Esophagus squamous epithelium (tissue), 4 donors: ENCODE measurements around the gene FKBP8.

Source experiments
- POLR2A ChIP-seq, 4 donors: fragments of 450-650 bp; IDR thresholded peaks; one replicate each; pipeline ENCODE4 v1.6.1; 2017; ENCODE audit warnings: antibody characterized with exemption in 4 of 4, mild to moderate bottlenecking in 4 of 4, moderate library complexity in 3 of 4
- TF ChIP-seq, protein P1 (sequence below), 6 experiments: fragments of 450-650 bp in 4 of 6; fragments of 200-600 bp in 2 of 6; sonication (generic) in 2 of 6; IDR thresholded peaks; one replicate each; pipeline ENCODE4 v1.5.1; 2016 to 2019; ENCODE audit warnings: antibody characterized with exemption in 6 of 6, mild to moderate bottlenecking in 4 of 6, moderate library complexity in 4 of 6

DNA sequence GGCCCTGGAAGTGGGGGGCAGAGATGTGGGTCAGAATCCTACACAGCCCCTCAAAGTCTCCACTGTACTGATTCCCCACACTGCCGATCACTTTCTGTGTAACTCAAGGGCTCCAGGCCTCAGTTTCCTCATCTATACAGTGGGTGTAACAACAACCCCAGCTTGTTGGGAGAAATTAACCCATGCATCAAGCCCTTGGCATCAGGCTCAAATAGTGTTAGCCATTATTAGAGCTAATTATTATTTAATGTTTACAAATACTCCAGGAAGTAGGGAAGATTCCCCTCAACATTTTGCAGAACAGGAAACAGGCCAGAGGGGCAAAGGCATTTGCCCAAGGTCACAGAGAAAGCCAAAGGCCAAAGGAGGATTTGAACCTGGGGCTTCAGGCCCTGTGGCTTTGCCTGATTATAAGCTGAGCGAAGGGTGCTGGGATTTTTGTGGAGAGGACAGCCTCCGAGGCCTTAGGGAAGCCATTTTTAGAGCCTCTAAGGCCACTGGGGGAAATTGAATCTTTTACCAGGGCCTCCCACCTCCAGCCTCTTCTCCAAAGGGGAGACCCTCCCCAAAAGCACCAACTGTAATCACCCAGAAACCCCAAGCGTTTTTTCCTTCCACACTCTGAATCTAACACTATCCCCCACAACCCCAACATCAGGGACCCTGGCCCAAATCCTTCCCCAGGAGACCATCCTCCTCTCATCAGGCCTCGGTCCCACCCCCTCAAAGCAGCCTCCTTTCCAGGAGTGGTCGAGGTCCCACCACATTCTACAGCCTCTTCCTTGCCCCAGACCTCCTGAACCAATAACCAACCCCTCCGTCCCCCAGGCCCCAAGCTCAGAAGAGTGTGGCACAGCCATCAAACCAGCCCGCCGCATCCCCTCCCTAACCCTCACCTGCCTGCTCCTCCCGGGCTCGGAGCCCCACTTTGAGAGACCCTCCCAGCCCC lies 1.1 kb downstream of the FKBP8 start:
- TF ChIP-seq, protein P1, sequence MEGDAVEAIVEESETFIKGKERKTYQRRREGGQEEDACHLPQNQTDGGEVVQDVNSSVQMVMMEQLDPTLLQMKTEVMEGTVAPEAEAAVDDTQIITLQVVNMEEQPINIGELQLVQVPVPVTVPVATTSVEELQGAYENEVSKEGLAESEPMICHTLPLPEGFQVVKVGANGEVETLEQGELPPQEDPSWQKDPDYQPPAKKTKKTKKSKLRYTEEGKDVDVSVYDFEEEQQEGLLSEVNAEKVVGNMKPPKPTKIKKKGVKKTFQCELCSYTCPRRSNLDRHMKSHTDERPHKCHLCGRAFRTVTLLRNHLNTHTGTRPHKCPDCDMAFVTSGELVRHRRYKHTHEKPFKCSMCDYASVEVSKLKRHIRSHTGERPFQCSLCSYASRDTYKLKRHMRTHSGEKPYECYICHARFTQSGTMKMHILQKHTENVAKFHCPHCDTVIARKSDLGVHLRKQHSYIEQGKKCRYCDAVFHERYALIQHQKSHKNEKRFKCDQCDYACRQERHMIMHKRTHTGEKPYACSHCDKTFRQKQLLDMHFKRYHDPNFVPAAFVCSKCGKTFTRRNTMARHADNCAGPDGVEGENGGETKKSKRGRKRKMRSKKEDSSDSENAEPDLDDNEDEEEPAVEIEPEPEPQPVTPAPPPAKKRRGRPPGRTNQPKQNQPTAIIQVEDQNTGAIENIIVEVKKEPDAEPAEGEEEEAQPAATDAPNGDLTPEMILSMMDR (IDR thresholded peaks at IDR 0.05) = no peak
- TF ChIP-seq POLR2A (IDR thresholded peaks at IDR 0.05) = no peak
